Measurements from ENCODE around the gene KCNH2. TPM values are rescaled to one million over a fixed set of nuclear protein-coding genes. Genes with fewer than 3 reads are reported as not detected.

The KCNH2 gene
- total RNA-seq, 1 donor from 2014 or later = 12.4 TPM

DNA sequence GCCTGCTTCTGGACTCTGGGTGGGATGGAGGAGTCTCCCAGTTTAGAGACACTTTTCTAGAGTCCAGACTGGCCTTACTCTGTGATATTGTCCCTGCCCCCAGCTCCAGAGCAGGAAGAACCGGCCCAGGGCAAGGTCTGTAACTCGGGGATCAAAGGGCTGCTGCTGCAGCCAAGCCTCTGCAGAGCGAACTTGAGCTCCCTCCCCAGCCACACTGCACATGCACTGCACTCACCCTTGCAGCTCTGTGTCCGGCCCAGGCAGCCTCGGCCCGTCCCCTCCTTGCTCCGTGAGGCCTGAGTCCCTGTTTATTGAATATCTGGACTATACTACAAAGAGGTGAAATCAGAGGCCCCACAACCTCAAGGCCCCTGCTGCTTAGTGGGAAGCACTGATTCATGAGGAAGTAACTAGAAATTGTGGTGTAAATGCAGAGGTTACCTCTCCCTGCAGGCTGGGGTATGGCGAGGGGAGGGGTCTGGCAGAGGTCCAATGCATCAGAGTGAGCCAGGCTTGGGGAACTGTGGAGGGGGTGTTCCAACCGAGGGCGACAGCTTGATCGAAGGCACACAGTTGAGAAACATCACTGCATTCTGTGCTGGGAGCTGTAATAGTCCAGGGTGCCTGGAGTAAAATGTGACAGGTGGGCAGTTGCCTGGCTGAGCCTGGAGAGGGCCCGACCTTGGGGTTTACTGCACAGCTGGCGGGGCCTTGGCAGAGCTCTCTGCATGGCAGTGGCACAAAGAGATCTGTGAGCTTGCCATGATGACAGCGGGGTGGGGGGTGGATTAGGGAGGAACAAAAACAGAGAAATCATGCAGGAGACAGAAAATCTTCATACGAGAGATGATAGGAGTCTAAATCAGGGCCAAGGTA, 76.7 kb downstream of the KCNH2 start:
- DNase-seq (ENCODE audit: low read depth, low spot score) = no peak
- no peak overlapping the region for H3K27ac Mint-ChIP-seq (ENCODE audit: unreplicated experiment)
- TF ChIP-seq, protein P1, sequence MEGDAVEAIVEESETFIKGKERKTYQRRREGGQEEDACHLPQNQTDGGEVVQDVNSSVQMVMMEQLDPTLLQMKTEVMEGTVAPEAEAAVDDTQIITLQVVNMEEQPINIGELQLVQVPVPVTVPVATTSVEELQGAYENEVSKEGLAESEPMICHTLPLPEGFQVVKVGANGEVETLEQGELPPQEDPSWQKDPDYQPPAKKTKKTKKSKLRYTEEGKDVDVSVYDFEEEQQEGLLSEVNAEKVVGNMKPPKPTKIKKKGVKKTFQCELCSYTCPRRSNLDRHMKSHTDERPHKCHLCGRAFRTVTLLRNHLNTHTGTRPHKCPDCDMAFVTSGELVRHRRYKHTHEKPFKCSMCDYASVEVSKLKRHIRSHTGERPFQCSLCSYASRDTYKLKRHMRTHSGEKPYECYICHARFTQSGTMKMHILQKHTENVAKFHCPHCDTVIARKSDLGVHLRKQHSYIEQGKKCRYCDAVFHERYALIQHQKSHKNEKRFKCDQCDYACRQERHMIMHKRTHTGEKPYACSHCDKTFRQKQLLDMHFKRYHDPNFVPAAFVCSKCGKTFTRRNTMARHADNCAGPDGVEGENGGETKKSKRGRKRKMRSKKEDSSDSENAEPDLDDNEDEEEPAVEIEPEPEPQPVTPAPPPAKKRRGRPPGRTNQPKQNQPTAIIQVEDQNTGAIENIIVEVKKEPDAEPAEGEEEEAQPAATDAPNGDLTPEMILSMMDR (conservative IDR thresholded peaks at IDR 0.05) = no peak
- peaks cover 26% of the 10 kb centered on the region for H3K4me1 Mint-ChIP-seq
- no peak overlapping the region for H3K4me3 Mint-ChIP-seq
- no peaks in the 10 kb centered on the region for H3K9me3 Mint-ChIP-seq
- H3K36me3 Mint-ChIP-seq (ENCODE audit: low read depth) = no peaks in the 10 kb centered on the region
- H3K27me3 Mint-ChIP-seq (ENCODE audit: low read depth) = peaks cover 15% of the 10 kb centered on the region

DNA sequence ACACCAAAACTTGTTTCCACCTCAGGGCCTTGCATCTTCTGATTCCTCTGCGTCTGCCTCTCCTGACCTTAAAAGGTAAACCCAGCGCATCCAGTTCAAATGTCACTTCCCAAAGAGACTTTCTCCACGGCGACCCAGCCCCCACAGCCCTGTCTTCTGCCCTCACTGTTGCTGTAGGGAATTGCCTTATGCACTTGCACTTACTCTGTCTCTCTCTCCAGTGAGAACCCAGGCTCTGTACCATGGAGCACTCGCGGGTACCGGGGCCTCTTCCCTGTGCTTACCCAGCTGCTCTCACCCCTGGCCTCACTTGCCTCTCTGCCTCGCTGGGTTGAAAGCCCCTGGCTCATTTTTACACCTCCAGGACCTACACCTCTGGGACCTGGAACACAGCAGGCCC, 77.4 kb downstream of the KCNH2 start:
- no peak for DNase-seq (ENCODE audit: low read depth, low spot score)
- Mint-ChIP-seq H3K4me3 (no peak overlapping the region), H3K27me3 (ENCODE audit: low read depth) (peaks cover 18% of the 10 kb centered on the region), H3K27ac (ENCODE audit: unreplicated experiment) (peak overlapping the region; percentile 62), H3K4me1 (peaks cover 26% of the 10 kb centered on the region), H3K36me3 (ENCODE audit: low read depth) (no peaks in the 10 kb centered on the region), H3K9me3 (no peaks in the 10 kb centered on the region)
- TF ChIP-seq, protein P1 (conservative IDR thresholded peaks at IDR 0.05) = no peak

DNA sequence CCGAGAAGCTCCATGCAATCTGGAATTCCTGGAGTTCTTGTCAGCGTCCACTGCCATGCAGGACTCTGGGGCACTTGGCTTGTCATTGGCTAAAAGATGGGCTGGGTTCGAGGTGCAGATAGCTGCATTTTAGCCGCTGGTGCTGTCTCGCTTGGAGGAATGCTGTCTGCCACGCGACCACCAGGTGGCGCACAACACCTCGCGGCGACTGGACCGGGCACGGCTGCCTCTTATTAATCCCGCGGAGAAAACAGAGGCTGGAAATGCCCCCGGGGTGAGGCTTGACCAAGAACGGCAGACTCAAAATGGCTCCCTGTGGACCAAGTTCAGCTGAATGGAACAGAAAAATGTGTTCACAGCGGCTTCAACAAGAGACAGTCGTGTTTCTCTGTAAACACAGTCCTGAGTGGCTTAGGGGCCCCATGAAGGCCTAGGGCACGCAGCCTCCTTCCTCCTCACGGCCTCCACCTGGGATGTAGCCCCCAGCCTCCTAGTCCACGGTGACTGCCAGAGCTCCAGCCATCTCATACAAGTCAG, 79.6 kb downstream of the KCNH2 start:
- Mint-ChIP-seq H3K4me1 (peaks cover 26% of the 10 kb centered on the region), H3K4me3 (no peak overlapping the region), H3K27me3 (ENCODE audit: low read depth) (peaks cover 20% of the 10 kb centered on the region), H3K27ac (ENCODE audit: unreplicated experiment) (no peak overlapping the region), H3K36me3 (ENCODE audit: low read depth) (no peaks in the 10 kb centered on the region), H3K9me3 (peaks cover 5% of the 10 kb centered on the region)
- peak; percentile 93 for DNase-seq (ENCODE audit: low read depth, low spot score)
- TF ChIP-seq, protein P1 (conservative IDR thresholded peaks at IDR 0.05) = peak; percentile 96

DNA sequence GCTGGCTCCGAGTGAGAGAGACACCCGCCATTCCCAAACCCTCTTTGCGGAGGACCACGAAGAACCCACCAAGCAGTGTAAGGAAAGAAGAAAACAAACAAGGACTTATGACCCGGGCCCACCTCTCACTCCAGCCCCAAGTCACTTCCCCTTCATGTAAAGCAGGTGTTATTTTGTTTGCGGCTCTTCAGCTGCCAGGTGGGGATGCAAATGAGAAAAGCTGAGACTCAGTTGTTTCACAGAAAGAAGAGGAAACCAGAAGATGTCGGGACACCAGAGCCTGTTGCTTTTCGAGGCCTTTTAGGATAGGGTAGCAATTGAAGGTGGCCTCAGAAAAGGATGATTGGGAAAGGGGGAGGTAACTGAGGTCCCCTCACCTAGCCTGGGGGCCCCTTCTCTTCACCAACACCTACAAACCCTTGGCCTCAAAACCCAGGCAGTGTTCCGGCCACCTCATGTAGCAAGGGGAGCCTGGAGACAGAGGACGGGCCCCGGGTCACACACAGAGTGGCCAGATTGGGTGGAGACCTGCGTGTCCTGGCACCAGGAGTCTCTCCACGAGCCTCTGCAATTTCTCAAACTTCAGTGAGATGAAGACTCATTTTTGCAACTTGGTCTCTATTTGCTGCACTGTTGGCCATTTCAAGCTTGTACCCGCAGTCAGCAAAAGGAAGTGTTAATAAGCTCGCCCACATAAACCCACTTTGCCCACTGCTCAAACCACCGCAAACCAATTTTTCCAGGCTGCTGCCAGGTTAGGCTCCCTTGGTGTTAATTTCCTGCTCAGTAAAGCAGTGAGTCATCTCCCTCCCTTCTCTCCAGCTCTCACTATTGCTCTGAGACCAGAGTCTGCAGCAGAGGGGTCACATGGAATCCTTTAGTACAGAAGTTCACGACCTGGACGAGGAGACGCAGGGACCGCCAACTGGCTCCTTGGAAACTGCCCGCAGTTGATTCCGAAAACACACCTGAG, 80.3 kb downstream of the KCNH2 start:
- Mint-ChIP-seq H3K27me3 (ENCODE audit: low read depth) (peaks cover 20% of the 10 kb centered on the region), H3K4me1 (peaks cover 26% of the 10 kb centered on the region), H3K27ac (ENCODE audit: unreplicated experiment) (peak overlapping the region; percentile 45), H3K4me3 (no peak overlapping the region), H3K9me3 (peaks cover 8% of the 10 kb centered on the region), H3K36me3 (ENCODE audit: low read depth) (no peaks in the 10 kb centered on the region)
- no peak for DNase-seq (ENCODE audit: low read depth, low spot score)
- TF ChIP-seq, protein P1 (conservative IDR thresholded peaks at IDR 0.05) = no peak

DNA sequence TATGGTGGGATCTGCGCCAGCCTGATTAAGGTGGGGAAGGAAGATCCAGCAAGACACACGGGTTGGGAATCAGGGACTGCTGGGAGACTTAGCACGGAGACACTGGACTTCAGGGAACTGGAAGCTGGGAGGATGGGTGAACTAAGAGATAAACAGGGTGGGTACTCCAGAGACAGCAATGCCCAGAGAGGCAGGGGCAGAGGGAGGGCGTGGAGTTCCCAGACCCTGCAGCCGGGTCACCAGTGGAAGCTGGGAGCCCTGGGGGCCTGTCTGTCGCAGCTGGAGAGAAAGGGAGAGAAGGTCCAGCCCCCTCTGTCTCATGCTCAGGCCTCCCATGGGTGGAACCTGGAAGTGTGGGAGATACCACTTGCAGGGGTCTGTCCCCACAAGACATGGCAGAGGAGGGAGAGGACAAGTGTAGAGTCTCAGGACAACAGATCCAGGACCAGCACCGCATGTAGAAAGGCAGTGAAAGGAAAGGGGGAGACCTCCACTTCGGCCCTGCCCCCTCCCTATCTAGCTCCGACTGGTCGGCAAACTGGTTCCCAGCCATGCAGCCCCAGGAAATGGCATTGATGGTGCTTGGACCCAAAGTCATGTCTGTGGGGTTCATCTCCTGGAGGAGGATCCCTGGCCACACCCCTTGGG, 81.4 kb downstream of the KCNH2 start:
- H3K4me1 Mint-ChIP-seq = peaks cover 22% of the 10 kb centered on the region
- no peaks in the 10 kb centered on the region for H3K36me3 Mint-ChIP-seq (ENCODE audit: low read depth)
- H3K4me3 Mint-ChIP-seq = no peak overlapping the region
- TF ChIP-seq, protein P1 (conservative IDR thresholded peaks at IDR 0.05) = no peak
- peaks cover 20% of the 10 kb centered on the region for H3K27me3 Mint-ChIP-seq (ENCODE audit: low read depth)
- no peak overlapping the region for H3K27ac Mint-ChIP-seq (ENCODE audit: unreplicated experiment)
- DNase-seq (ENCODE audit: low read depth, low spot score) = no peak
- H3K9me3 Mint-ChIP-seq = peaks cover 9% of the 10 kb centered on the region

Measured in neural crest cell (in vitro differentiated cells).